DMS153 (cell line): ENCODE measurements around the gene GZMM.

Experiments
- DNase-seq: peaks from one replicate; lab custom pipeline; 2025; lab: John Stamatoyannopoulos, UW

Gene GZMM

GRCh38 chr19:535017-535835 lies 8.6 kb upstream of the GZMM start:
- DNase-seq = no peak

GRCh38 chr19:536031-536880 lies 7.6 kb upstream of the GZMM start:
- no peak for DNase-seq

- DNase-seq = no peak
Observed at GRCh38 chr19:536881-537404, 6.9 kb upstream of the GZMM start.

- no peak for DNase-seq
Observed at GRCh38 chr19:538641-539428, 5.0 kb upstream of the GZMM start.

GRCh38 chr19:539429-540030 lies 4.3 kb upstream of the GZMM start:
- DNase-seq = no peak

GRCh38 chr19:540867-541637 lies 2.8 kb upstream of the GZMM start:
- DNase-seq = no peak

- no peak for DNase-seq
Observed at GRCh38 chr19:541699-542098, 2.2 kb upstream of the GZMM start.

GRCh38 chr19:542173-542866 lies 1.5 kb upstream of the GZMM start:
- no peak for DNase-seq

GRCh38 chr19:547117-547516 lies 3.3 kb downstream of the GZMM start:
- no peak for DNase-seq

- no peak for DNase-seq
Observed at GRCh38 chr19:547836-548720, 4.2 kb downstream of the GZMM start.

- DNase-seq = no peak
Observed at GRCh38 chr19:548886-549830, 5.3 kb downstream of the GZMM start.

GRCh38 chr19:554817-555216 lies 11.0 kb downstream of the GZMM start:
- no peak for DNase-seq

GRCh38 chr19:555474-555808 lies 11.6 kb downstream of the GZMM start:
- DNase-seq = no peak

- DNase-seq = no peak
Observed at GRCh38 chr19:556611-557382, 12.9 kb downstream of the GZMM start.

GRCh38 chr19:558770-559439 lies 15.1 kb downstream of the GZMM start:
- DNase-seq = no peak

- DNase-seq = no peak
Observed at GRCh38 chr19:560121-560520, 16.3 kb downstream of the GZMM start.

GRCh38 chr19:566403-566802 lies 22.6 kb downstream of the GZMM start:
- no peak for DNase-seq
